HG02981 (cell line): ENCODE measurements around the gene SLC27A6.

ENCODE experiments used
- ATAC-seq: cut with Tn5 transposase; IDR thresholded peaks from one replicate; pipeline ENCODE4 v1.9.1; 2021; ENCODE audit warnings: mild to moderate bottlenecking, moderate library complexity; ENCODE audit not compliant: unreplicated experiment

SLC27A6 gene

GRCh38 chr5:129057329-129057728 is 92.0 kb downstream of the SLC27A6 start:
- ATAC-seq, result no peak

DNA sequence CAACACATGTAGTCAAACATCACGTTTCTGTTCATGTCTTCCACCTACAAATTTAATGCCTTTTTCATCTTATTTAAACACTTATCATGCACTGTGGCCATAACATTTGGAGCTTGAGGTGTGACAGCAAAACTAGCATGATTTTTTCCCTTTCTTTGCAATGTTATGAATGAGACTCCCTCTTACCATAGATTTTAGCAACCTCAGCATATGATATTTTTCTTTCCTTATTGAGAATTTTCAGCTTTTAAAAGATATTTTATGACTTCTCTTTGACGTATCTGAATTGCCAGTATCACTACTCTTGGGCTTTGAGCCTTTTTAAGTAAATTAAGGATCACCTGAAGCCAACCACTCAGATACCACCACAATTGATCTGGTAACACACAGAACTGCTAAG is 96.6 kb downstream of the SLC27A6 start:
- ATAC-seq, result no peak

GRCh38 chr5:129063483-129064113 is 98.3 kb downstream of the SLC27A6 start:
- no peak for ATAC-seq

DNA sequence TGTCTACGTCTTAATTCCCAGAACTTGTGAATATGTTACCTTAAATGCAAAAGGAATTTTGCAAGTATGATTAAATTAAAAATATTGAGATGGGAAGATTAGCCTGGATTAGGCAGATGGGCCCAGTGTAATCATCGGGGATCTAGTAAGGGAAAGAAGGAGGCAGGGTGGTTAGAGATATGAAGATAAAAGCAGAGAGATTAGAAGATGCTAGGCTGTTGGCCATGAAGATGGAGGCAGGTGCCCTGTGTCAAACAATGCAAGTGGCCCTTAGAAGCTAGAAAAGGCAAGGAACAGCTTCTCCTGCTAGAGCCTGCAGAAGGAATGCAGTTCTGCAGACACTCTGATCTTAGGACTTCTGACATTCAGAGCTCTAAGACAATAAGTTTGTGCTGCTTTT is 100.4 kb downstream of the SLC27A6 start:
- no peak for ATAC-seq

DNA sequence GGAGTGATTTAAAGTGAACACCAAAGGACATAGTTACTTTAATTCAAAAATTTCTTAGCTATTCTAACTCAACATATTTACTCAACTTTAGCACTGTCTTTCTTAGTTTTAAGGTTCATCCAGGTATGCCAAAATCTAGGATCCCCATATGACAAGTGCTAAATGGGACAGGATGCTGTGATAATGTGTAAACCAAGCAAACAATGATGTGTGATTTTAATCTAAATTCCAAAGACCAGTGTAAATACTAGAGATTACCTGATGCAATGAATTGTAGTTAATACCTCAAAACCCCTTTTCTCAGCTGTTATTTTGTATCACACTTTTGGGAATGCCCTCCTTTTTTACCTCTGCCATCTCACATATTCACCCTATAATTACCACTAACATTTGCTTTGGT is 102.5 kb downstream of the SLC27A6 start:
- no peak for ATAC-seq

DNA sequence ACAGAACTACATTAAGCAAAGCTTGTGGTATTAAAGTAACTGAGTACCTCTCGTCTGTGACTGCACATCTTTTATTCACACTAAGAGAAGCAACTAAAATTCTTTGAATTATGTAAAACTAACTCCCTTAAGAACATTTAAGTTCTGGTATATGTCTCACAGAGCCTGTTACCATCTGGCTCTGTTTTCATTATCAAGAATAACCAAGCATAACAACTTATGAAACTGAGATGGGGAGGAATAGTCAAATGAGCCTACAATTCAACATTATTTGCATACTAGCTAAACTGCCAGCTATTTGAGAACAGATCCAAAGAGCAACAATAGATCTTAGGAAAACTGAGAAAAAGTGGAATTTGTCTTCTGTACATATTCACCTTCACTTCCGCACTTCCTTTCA is 104.0 kb downstream of the SLC27A6 start:
- ATAC-seq, result peak; percentile 77

DNA sequence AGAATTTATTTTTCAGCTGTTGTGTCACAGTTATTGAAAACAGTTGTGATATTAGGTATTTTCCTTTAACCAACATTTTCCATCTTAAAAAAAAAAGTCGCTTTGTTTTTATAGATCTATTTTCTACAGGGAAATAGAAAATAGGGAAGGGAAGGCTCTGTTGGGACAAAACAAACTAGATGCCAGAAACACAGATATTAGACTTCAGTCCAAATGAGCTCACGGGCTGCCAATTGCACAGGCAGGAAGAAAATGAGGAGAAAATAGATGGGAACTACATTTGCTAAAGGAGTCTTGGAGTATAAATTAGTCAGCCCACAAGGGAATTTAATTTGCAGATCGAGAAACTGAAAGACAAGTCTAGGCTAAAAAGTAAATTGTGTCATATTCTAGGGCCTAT is 107.8 kb downstream of the SLC27A6 start:
- ATAC-seq, result no peak

- ATAC-seq, result no peak
Observed at GRCh38 chr5:129074903-129075302, 109.6 kb downstream of the SLC27A6 start.

DNA sequence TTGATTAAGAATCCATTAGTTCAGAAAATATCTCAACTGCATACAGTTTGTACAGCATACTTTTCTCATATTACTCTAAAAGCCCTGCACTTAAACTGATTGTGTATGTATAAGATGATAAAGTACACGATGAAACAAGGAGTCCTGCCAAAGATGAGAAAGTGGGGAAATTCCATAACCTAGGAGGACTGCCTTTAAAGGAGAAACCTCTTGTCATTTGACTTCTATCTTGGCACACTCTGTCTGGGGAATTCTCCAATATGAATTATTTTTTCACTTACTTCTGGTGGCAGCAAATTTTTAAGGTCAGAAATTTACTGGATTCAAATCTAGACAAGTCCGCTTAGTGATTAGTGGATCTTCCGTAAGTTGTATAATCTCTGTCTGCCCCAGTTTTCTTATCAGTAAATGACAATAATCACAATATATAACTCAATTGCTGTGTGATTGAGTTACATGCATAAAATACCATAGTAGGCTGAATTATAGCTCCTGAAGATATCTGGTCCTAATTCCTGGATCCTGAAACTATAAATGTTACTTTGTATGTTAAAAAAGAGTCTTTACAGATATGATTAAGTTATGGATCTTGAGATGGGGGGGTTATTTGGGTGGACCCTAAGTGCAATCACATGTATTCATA is 112.3 kb downstream of the SLC27A6 start:
- no peak for ATAC-seq

DNA sequence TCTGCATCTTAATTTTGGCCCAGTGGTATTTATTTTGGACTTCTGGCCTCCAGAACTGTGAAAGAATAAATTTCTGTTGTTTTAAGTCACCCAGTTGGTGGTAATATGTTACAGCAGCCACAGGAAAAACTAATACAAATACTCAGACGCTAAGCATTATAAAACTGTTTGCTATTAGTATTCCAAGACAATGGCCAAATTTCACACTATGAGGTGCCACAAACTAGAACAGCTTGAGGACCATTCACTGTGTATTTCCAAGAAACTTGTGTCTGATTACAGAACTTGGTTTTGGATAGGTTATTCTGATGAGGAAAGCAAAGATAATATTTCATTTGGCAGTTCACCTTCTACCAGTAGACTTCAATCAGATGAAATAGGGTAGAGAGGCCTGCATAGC is 113.0 kb downstream of the SLC27A6 start:
- no peak for ATAC-seq

GRCh38 chr5:129078660-129079059 is 113.4 kb downstream of the SLC27A6 start:
- no peak for ATAC-seq

GRCh38 chr5:129079496-129079895 is 114.2 kb downstream of the SLC27A6 start:
- no peak for ATAC-seq

GRCh38 chr5:129080766-129081165 is 115.5 kb downstream of the SLC27A6 start:
- ATAC-seq, result no peak

GRCh38 chr5:129082225-129083136 is 117.2 kb downstream of the SLC27A6 start:
- no peak for ATAC-seq
